Astrocyte (in vitro differentiated cells and primary cell): ENCODE data around the gene UPF2. TPM values are rescaled to one million over a fixed set of nuclear protein-coding genes. Genes with fewer than 3 reads are reported as not detected.

Source experiments
- total RNA-seq: library from RNA; stranded (reverse); gene quantifications from 2 replicates; pipeline ENCODE4 v1.2.1, GENCODE V29; 2021

The UPF2 gene
- total RNA-seq, 1 donor from 2014 or later = 23.2 TPM

Other genes starting within 250 kb of the UPF2 start
- 10.3 and 12.1 TPM in 2 replicates for gene PROSER2, start 219.5 kb downstream of the UPF2 start, total RNA-seq
- gene DHTKD1, start 26.1 kb upstream of the UPF2 start, total RNA-seq = 19.5 TPM in 2 replicates
- gene SEC61A2, start 86.9 kb upstream of the UPF2 start, total RNA-seq = 14.3 and 17.6 TPM in 2 replicates
- 84.1 and 85.2 TPM in 2 replicates for gene NUDT5, start 153.1 kb upstream of the UPF2 start, total RNA-seq
- 107 and 110 TPM in 2 replicates for gene CDC123, start 153.4 kb upstream of the UPF2 start, total RNA-seq